Panc1 (cell line): ENCODE results near the gene NFX1. TPM values are rescaled to one million over a fixed set of nuclear protein-coding genes. Genes with fewer than 3 reads are reported as not detected.

Experiments used
- ATAC-seq: fragments of 200-7000 bp; cut with Tn5 transposase; 2 replicates; pipeline ENCODE4 v1.9.1; 2020; ENCODE audit warnings: mild to moderate bottlenecking, moderate library complexity
- BruUV-seq: library from RNA; stranded (reverse); fragments of 400-500 nt; replicated peaks from 2 replicates; lab custom pipeline; 2021; lab: Mats Ljungman, UMichigan
- CTCF ChIA-PET: fragments of 300-600 bp; sonication (Branson Sonifier 250); formaldehyde crosslinking; loops from one replicate; lab custom pipeline; 2022; ENCODE audit warnings: antibody characterized with exemption; lab: Charles Lee
- POLR2A ChIA-PET: fragments of 300-600 bp; sonication (Branson Sonifier 250); formaldehyde crosslinking; loops from one replicate; lab custom pipeline; 2022; ENCODE audit warnings: antibody characterized with exemption; lab: Charles Lee
- DNase-seq: peaks from one replicate; pipeline ENCODE4 v3.0.0-alpha.2; 2010; ENCODE audit warnings: low read depth, low spot score
- H3K27ac ChIP-seq: 2 replicates; pipeline ENCODE4 v1.5.1; 2011; ENCODE audit warnings: mild to moderate bottlenecking, low read length, inconsistent platforms
- H3K27me3 ChIP-seq: fragments of 200-500 bp; sonication (Bioruptor generic); 2 replicates; pipeline ENCODE4 v1.6.0; 2014; ENCODE audit warnings: low read length, inconsistent platforms; ENCODE audit not compliant: control insufficient read depth, insufficient read depth
- H3K36me3 ChIP-seq: fragments of 200-500 bp; sonication (Bioruptor generic); 2 replicates; pipeline ENCODE4 v1.5.1; 2014; ENCODE audit warnings: inconsistent platforms, mild to moderate bottlenecking, low read length, moderate library complexity; ENCODE audit not compliant: control insufficient read depth, insufficient read depth
- H3K4me1 ChIP-seq: 2 replicates; pipeline ENCODE4 v1.5.1; 2011; ENCODE audit warnings: inconsistent platforms, mild to moderate bottlenecking, low read length, moderate library complexity; ENCODE audit not compliant: control insufficient read depth, insufficient read depth
- H3K4me3 ChIP-seq, 2 experiments: 2 replicates each; pipeline ENCODE4 v1.5.1; 2011 to 2012; ENCODE audit warnings: low read depth in 2 of 2, low read length in 2 of 2, mild to moderate bottlenecking in 2 of 2, inconsistent platforms in 1 of 2, moderate library complexity in 1 of 2
- H3K9me3 ChIP-seq: fragments of 200-500 bp; sonication (Bioruptor generic); 2 replicates; pipeline ENCODE4 v1.5.1; 2014; ENCODE audit warnings: low read depth, mild to moderate bottlenecking, inconsistent platforms, low read length, moderate library complexity; ENCODE audit not compliant: control insufficient read depth, insufficient read depth
- CTCF ChIP-seq: fragments of 450-650 bp; IDR thresholded peaks from 2 replicates; pipeline ENCODE4 v1.5.1; 2017; ENCODE audit warnings: mild to moderate bottlenecking
- POLR2AphosphoS5 ChIP-seq: IDR thresholded peaks from 2 replicates; pipeline ENCODE4 v1.6.1; 2012; ENCODE audit warnings: mild to moderate bottlenecking, low read depth, low read length, moderate library complexity
- REST ChIP-seq, 2 experiments: IDR thresholded peaks; 2 replicates each; pipeline ENCODE4 v1.6.1; 2011 to 2012; ENCODE audit warnings: low read depth in 2 of 2, control low read depth in 1 of 2, low read length in 1 of 2, mild to moderate bottlenecking in 1 of 2, moderate library complexity in 1 of 2; ENCODE audit not compliant: insufficient read depth in 1 of 2
- SIN3A ChIP-seq: IDR thresholded peaks from 2 replicates; pipeline ENCODE4 v1.6.1; 2012; ENCODE audit warnings: low read depth, mild to moderate bottlenecking, low read length, moderate library complexity, borderline replicate concordance; ENCODE audit not compliant: insufficient read depth
- TCF7L2 ChIP-seq: IDR thresholded peaks from 2 replicates; pipeline ENCODE4 v1.6.1; 2011; ENCODE audit warnings: mild to moderate bottlenecking, low read depth, low read length, inconsistent platforms
- in situ Hi-C: cut with HindIII; loops from 2 replicates; pipeline ENCODE4 v1.10.0; 2016; ENCODE audit warnings: low sequenced_read_pairs, low pct_unique_long_range_greater_than_20kb
- intact Hi-C: fragments of 100-400 bp; cut with micrococcal nuclease; formaldehyde crosslinking; loops from one replicate; pipeline ENCODE4 v1.10.0; 2022; ENCODE audit not compliant: unreplicated experiment
- total RNA-seq: library from RNA; stranded (reverse); gene quantifications from one replicate; pipeline ENCODE4 v1.2.1, GENCODE V29; 2021; ENCODE audit not compliant: unreplicated experiment

NFX1 gene
- total RNA-seq, 1 experiment from 2014 or later, result 38.1 TPM

GRCh38 chr9:33255471-33255870 lies 34.8 kb upstream of the NFX1 start:
- Histone ChIP-seq H3K9me3 (no peaks in the 10 kb centered on the region), H3K4me1 (no peaks in the 10 kb centered on the region), H3K27me3 (no peaks in the 10 kb centered on the region), H3K4me3 (no peak overlapping the region), H3K36me3 (peaks cover 33% of the 10 kb centered on the region), H3K27ac (no peak overlapping the region)
- DNase-seq (no peak), ATAC-seq (no peak)
- POLR2A ChIA-PET, result interaction anchor here (0.5 kb wide), 1 partner anchor 29 kb away, joined by 3 read pairs; no protein-coding TSS in a partner anchor
- CTCF ChIA-PET, result no interaction called here
- intact Hi-C loops (no loop called here), in situ Hi-C loops (no loop called here)
- no peak for TF ChIP-seq POLR2AphosphoS5
- TF ChIP-seq TCF7L2, result no peak
- no peak for TF ChIP-seq SIN3A
- no peak for TF ChIP-seq CTCF
- no peak for TF ChIP-seq REST (IDR thresholded peaks at IDR 0.05; ENCODE audit: insufficient read depth in 1 of 2, low read depth in 2 of 2, low read length in 1 of 2)
- no TSS peak for BruUV-seq

DNA sequence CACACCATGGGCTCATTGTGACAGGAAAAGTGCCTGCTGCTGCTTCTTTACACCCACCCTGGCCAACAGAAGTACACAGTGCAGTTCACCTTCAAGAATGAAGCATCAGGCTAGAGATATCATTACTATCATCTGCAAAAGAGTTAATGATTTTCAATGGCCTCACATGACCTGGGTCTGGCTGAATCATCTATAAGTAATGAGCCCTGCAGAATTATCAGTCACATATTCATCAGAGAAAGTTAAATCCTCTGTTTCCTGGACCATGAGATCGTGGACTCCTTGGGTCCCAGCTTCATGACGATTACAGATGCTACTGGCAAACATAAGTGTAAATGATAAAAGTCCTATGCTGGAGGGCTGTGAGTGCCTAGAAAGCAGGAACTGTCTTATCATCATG lies 34.1 kb upstream of the NFX1 start:
- Histone ChIP-seq H3K4me3 (no peak overlapping the region), H3K27ac (no peak overlapping the region), H3K36me3 (peaks cover 40% of the 10 kb centered on the region), H3K9me3 (no peaks in the 10 kb centered on the region), H3K27me3 (no peaks in the 10 kb centered on the region), H3K4me1 (no peaks in the 10 kb centered on the region)
- no TSS peak for BruUV-seq
- no peak for DNase-seq
- intact Hi-C loops (no loop called here), in situ Hi-C loops (no loop called here)
- no peak for ATAC-seq
- ChIA-PET CTCF (no interaction called here), POLR2A (no interaction called here)
- TF ChIP-seq SIN3A (no peak), REST (IDR thresholded peaks at IDR 0.05; ENCODE audit: insufficient read depth in 1 of 2, low read depth in 2 of 2, low read length in 1 of 2) (no peak)
